HG02973 (cell line): ENCODE results near the gene RFESD.
A peak's percentile ranks its signal among the peaks of the same experiment; 100 is the strongest.

Experiments used
- ATAC-seq: cut with Tn5 transposase; IDR thresholded peaks from one replicate; pipeline ENCODE4 v1.9.1; 2021; ENCODE audit warnings: moderate library complexity; ENCODE audit not compliant: unreplicated experiment

RFESD gene

DNA sequence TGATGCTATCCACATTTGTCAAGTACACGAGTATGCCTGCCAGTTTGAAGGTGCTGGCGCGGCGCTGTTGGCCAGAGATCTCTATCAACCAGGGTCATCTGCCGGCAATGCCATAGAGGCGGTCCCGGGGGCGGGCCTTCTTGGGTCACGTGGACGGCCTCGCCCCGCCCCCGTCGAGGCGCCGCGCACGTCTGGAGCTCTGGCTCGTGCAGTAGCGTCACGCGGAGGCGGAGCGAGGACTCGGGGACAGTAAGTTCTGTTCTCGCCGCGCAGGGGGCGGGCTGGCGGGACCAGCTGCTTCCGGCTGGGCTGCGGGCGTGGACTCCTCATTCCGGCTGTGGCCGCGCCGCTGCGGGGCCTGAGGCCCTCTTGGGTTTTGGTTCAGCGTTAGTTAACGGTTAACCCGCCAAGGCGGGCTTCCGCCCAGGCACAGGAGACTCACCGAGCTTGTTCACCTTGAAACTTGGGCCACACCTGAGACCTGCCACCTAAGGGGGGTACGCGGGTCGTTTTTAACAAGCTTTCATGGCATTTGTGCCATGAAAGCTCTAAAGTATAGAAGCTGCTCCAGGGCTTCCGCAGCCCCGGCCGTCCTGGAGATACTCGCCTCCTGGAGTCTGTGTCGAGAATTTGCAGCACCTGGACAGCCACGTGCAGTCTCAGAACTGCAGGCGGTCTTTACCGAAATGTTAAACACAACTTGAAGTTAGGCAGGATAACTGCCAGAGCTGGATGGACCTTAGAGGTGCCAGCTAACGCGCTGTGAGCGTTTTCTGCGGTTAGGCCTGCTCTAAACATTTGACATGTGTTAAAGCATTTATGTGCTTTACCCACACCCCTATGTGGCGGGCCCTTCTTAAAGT is at the start of gene RFESD:
TSS of gene RFESD (plus strand) at position 209 of the 863 bp plus-strand sequence. CDS start 5,495 bp downstream, outside the sequence.
- peak; percentile 96 for ATAC-seq

DNA sequence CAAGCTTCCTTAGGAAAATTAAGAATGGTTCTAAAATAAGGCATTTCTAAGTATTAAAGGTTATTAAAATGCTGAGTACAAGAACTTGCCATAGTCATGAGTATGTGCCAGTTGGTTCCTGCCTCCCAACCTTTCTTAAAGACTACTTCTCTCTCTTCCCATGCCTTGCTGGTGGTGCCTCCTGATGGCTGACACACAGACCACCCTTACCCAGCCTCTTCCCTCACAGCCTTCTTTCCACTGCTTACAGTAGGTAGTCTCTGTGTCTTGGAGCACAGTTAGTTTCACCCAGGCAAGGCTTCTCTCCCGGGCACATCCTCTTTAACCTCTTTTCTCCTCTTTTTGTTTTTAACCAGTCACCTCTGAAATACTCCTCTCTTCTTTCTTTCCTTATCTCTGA is 47.3 kb upstream of the RFESD start:
- no peak for ATAC-seq

DNA sequence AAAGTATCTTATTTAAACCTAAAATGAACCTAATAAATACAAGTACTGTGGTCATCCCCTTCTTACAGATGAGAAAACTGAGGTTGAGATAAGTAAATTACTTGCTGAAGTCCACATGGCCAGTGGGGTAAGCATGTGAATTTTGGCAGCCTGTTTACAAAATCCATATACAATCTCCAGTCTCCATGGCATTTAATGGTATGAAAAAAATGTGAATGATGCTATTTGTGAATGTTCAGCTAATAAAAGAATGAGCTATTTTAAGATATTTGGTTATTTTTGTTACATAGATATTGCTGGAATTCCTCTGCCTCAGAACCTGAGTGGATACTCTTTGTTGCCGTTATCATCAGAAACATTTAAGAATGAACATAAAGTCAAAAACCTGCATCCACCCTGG is 46.0 kb upstream of the RFESD start:
- no peak for ATAC-seq

DNA sequence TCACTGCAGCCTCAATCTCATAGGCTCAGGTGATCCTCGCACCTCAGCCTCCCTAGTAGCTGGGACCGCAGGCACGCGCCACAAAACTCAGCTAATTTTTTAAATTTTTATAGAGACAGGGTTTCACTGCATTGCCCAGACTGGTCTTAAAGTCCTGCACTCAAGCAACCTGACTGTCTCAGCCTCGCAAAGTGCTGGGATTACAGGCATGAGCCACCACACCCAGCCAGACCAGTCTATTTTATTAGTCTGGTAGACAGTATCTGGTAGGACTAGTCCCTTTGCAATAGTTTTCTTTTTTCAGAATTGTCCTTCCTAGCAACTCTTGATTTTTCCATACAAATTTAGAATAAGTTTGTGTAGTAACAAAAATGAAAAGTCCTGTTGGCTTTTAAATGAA is 40.8 kb upstream of the RFESD start:
- ATAC-seq, result no peak

DNA sequence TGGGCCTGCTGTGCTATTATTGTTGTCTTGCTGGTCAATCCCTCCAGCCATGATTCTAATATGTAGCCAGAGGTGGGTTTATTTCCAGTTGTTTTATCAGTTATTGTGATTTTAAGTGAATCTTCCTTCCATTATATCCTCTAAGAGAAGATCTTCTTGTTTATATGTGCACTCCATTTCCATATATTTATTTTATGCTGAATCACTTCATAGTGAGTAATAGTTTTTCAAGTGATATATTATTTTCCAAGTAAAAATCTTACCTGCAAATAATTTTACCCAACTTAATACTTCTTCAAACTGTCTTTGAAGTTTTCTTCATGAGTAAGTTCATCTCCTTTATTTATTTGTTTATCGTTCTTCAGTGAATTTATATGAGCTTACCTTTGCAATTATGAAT is 40.2 kb upstream of the RFESD start:
- no peak for ATAC-seq

DNA sequence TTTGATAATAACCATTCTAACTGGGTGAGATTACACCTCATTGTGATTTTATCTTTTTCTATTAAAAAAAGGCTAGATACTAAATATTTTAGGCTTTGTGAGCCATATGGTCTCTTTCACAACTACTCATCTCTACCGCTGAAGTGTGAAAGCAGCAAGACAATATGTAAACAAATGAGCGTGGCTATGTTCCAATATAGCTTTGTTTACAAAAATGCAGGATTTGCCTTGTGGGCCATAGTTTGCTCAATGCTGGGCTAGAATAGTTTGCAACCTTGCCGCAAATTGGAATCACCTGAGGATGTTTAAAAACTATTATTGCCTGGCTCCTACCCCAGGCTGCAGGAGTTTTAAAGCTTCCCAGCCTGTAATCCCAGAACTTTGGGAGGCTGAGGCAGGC is 36.9 kb upstream of the RFESD start:
- ATAC-seq, result no peak

DNA sequence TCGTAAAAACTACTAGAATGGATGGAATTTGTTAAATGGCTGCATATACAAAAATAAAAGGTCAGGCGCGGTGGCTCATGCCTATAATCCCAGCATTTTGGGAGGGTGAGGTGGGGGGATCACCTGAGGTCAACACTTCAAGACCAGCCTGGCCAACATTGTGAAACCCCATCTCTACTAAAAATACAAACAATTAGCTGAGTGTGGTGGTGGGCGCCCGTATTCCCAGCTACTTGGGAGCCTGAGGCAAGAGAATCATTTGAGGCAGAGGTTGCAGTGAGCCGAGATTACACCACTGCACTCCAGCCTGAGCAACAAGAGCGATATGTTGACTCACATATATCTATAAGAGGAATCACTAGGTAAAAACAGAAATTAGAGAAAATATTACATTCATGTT is 36.0 kb upstream of the RFESD start:
- no peak for ATAC-seq

DNA sequence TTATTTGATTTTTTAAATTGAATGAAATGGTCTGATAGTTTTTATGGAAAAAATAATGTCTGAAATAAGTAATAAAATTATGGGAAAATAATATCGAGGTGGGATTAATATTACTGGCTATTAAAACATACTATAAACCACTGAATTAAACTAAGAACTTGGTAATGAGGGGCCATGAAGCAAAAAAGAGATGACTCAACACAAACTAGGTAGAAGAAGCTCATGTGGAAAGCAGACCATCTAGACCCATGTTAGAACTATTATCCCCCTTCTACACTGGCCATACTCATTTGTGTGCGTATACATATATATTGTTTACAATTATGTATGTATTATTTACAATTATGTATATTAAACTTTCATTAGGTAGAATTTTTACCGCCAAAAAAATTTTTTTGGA is 35.2 kb upstream of the RFESD start:
- ATAC-seq, result no peak

DNA sequence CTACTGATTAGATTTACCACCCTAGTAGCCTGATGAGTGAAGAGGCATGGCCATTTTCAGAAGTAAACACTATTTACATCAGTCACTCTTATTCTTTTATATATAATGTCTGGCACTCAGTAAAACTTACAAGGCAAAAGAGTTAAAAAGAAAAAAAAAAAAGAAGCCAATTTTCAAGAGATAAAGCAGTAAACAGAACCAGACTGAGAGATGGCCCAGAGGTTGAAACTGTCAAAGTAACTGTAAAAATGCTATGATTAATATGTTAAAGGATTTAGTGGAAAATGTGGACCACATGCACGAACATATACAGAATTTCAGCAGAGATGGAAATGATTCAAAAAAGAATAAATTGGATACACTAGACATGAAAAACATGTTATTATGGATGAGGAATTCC is 33.1 kb upstream of the RFESD start:
- no peak for ATAC-seq

DNA sequence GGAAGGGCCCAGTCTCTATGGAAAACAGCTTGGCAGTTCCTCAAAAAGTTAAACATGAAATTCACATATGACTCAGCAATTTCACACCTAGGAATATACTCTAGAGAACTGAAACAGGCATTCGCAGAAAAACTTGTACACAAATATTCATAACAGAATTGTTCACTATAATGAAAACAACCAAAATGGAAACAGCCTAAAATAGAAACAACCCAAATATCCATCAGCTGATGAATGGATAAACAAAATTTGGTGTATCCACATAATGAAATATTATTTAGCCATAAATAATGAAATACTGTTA is 31.5 kb upstream of the RFESD start:
- ATAC-seq, result peak; percentile 46

DNA sequence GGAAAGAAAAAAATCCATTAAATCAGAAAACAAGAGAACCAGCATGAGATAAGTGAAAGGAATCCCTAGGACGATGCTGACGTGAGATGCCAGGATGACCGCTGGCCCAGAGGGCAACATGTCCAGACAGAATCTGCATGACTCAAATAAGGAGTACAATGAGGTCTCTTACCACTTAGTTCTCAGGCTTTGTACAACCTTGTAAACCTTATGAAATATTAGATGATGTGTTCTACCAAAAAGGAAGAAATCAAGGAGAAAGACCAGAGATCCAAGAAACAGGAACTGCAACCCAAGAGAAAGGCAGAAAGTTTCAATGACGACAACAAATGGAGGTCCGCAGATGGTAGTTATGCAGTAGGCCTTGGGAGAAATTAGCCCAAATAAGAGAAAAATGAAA is 29.5 kb upstream of the RFESD start:
- ATAC-seq, result no peak

DNA sequence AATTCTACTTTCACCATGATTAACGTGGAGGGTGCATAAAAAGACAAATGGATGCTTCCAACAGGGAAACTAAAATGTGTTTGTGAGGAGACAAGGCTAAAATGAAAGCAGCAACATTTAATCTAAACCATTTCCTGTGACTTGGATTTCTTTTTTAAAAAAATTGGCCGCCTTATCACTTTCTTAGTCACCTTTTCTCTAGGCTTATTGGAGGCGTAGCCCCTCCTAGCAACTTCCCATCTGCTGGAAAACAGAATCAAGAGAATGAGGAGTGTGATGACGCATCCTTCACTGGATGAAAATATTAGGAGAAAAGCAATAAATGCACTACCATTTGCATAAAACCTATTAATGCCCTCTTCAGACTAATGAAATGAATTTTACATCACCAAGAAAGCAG is 27.5 kb upstream of the RFESD start:
- ATAC-seq, result no peak

DNA sequence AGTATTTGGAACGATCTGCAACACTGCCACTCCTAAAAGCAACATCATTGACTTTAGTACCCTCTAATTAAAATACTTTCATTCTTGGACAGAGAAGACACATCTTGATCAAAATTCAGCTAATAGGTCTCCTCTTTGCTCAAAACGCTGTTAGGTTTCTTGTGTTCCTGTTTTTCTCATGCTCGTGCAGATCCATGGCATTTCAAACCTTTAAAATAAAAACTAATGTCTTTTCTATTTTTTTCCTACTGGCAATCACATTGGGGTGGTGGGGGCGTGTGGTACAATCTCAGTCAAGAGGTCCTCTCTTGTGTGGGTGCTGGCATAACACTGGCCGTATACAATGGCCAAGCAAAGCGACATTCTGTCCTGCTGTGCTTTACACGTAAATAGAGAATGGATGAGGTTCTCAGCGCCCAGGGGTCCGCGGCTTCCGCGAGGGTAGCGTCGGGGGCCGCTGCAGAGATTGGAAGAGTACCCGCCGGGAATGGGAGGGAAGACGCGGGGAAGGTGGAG is 27.0 kb upstream of the RFESD start:
- no peak for ATAC-seq

DNA sequence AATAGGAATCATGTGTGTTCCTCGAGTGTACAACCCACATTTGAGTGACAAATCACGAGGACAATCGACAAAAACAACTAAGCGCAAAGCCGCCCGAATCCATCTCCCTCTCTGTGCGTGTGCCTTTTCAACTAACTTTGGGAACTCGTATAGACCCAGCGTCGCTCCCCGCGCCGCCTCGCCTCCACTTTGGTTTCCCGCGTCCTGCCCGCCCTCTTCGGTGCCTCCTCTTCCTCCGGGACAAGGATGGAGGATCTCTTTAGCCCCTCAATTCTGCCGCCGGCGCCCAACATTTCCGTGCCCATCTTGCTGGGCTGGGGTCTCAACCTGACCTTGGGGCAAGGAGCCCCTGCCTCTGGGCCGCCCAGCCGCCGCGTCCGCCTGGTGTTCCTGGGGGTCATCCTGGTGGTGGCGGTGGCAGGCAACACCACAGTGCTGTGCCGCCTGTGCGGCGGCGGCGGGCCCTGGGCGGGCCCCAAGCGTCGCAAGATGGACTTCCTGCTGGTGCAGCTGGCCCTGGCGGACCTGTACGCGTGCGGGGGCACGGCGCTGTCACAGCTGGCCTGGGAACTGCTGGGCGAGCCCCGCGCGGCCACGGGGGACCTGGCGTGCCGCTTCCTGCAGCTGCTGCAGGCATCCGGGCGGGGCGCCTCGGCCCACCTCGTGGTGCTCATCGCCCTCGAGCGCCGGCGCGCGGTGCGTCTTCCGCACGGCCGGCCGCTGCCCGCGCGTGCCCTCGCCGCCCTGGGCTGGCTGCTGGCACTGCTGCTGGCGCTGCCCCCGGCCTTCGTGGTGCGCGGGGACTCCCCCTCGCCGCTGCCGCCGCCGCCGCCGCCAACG is 26.3 kb upstream of the RFESD start, which contains the start of gene GPR150:
TSS of gene GPR150 (plus strand) at position 58 of the 840 bp plus-strand sequence. CDS start at position 247, 189 bp downstream.
- ATAC-seq, result peak; percentile 56

DNA sequence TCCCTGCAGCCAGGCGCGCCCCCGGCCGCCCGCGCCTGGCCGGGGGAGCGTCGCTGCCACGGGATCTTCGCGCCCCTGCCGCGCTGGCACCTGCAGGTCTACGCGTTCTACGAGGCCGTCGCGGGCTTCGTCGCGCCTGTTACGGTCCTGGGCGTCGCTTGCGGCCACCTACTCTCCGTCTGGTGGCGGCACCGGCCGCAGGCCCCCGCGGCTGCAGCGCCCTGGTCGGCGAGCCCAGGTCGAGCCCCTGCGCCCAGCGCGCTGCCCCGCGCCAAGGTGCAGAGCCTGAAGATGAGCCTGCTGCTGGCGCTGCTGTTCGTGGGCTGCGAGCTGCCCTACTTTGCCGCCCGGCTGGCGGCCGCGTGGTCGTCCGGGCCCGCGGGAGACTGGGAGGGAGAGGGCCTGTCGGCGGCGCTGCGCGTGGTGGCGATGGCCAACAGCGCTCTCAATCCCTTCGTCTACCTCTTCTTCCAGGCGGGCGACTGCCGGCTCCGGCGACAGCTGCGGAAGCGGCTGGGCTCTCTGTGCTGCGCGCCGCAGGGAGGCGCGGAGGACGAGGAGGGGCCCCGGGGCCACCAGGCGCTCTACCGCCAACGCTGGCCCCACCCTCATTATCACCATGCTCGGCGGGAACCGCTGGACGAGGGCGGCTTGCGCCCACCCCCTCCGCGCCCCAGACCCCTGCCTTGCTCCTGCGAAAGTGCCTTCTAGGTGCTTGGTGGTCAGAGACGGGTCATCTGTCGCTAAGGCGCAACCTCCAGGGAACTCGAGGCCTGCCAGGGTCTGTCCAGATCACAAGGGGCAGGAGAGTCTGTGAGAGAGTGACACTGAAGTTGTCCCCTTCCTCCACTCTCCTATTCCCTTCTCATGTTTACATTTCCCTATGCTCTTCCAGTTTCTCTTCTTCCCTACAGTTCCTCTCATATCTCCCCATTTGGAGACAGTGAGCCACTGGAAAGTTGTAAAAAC is 25.4 kb upstream of the RFESD start:
- ATAC-seq, result peak; percentile 44

DNA sequence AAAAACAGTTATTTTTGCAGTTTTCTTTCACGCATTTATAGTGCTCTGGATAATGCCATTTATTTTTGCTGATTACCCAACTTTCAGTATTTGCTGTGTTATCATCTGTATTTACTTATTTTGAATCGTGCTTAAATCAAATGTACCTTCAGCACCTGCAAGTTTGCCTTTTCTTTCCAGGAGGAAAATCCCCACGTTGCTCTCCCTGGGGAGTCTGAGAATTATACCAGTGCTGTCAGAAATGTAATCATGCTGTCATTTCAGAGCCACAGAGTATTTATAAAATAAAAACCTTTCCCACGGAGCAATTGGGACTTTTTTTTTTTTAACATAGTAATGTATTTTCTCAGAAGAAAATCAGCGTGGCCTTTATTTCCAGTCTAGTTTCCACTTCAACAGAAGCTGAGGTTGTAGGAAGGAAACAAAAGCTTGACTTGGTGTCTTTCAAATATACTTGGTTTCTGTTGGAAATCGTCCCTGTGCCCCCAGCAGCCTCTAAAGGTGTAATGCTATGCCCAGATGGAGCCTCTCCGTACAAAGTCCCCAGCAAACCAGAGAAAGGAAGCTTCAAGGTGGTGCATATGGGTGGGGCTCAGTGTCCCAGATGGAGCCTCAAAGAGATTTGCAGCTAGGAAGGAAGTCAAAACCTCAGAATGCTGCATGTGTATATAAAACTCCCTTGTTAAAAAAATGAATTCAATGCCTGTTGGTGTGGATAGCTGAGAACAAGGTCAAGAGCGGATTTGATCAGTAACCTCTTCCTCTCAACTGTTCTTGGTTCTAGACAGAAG is 24.5 kb upstream of the RFESD start:
- ATAC-seq, result no peak

DNA sequence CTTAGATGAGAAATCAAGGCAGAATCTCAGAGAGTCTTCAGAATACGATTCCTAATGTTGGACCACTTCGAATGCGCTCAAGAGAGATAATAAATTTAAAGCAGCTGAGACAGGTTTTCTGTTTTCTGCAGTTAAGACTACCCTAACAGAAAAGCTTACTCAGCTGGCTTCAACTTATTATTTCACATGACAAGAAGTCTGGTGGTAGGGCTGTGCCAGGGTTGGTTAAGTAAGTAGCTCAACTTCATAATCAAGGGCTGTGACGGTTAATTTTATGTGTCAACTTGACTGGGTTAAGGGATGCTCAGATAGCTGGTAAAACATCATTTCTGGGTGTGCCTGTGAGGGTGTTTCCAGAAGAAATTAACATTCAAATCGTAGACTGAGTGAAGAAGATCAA is 22.9 kb upstream of the RFESD start:
- no peak for ATAC-seq

DNA sequence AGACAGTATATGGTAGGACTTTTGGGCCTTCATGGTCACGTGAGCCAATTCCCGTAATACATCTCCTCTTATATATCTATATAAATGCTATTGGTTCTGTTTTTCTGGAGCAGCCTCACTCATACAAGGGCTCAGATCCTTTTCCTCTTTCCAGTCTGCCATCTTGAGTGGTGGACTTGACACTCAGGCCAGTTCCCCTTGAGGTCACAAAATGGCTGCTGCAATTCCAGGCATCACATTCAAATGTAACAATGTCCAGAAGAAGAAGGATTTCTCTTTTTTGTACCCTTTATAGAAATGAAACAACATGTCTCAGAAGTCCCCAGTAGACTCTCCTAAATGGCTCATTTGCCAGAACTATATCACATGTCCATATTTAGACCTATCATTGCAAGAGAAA is 22.2 kb upstream of the RFESD start:
- ATAC-seq, result no peak

DNA sequence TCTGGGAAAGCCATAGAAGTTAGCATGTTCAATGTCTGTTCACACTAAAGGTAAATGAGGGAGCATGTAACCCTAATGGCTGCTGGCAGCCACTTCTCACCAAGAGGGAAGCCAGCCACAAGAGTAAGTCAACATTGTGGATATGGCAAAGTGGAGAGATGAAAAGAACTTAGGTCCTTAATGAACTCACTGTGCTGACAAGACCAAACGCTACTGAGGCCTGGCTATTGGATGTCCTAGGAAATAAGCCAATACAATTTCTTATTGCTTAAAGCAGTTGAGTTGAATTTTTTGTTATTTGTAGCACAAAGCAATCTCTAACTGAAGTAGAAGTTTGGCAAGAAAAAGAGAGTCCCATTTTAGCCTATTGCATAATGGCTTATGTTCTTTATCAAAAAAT is 19.9 kb upstream of the RFESD start:
- no peak for ATAC-seq
